Skin epidermis (tissue), 12 donors: ENCODE measurements around the gene AP5S1.

Experiments used
- H3K27ac ChIP-seq, 21 experiments: fragments of 200-600 bp; sonication (generic) in 11 of 21; one replicate each; pipeline ENCODE4 v1.5.0; 2020; ENCODE audit warnings: mild to moderate bottlenecking in 3 of 21, inconsistent platforms in 2 of 21, moderate library complexity in 2 of 21
- H3K4me3 ChIP-seq, 7 experiments: fragments of 200-600 bp; sonication (generic) in 2 of 7; one replicate each; pipeline ENCODE4 v1.5.0; 2020; ENCODE audit warnings: inconsistent platforms in 2 of 7, mild to moderate bottlenecking in 2 of 7, moderate library complexity in 1 of 7

The AP5S1 gene

DNA sequence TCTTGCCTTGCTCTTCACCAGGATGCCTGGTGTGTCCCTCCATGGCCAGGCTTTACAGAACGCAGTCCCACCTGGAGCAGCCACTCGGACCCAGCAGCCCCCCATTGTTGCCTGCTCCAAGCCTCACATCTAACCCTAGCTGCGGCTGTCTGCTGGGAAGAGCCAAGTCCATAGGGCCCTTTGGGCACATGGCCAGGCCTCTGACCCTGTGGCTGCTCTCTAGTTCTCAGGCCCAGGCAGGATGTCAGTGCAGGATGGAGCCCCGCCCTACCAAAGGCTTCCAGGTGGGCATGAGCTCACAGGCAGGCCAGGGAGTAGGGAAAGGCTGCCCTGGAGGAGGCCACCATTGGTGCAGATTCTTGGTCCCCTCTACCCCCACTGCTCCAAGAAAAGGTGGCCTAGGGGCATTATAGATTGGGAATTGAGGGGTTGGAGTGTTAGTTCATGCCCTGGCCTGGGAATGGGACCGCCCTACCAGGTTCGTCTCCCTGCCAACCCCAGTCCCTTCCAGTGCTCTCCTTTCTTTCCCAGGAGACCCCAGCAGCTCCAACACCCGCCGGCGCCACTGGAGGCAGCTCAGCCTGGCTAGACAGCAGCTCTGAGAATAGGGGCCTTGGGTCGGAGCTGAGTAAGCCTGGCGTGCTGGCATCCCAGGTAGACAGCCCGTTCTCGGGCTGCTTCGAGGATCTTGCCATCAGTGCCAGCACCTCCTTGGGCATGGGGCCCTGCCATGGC lies 45.0 kb downstream of the AP5S1 start:
- no peak overlapping the region for H3K27ac ChIP-seq

DNA sequence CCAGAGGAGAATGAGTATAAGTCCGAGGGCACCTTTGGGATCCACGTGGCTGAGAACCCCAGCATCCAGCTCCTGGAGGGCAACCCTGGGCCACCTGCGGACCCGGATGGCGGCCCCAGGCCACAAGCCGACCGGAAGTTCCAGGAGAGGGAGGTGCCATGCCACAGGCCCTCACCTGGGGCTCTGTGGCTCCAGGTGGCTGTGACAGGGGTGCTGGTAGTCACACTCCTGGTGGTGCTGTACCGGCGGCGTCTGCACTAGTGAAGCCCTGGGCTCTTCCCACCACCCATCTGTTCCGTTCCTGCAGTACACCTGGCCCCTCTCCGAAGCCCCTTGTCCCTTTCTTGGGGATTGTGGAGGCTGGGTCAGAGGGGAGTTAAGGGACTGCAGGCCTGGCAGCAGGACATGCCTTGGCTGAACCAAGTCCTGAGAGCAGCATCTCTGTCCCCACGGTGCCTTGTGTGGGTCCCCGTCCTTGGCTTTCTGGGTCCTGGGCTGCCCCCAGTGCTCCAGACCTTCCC lies 45.6 kb downstream of the AP5S1 start:
- no peak overlapping the region for H3K4me3 ChIP-seq
- H3K27ac ChIP-seq = no peak overlapping the region

More for the DNA sequence above, 45.0 kb downstream of the AP5S1 start:
- H3K4me3 ChIP-seq = no peak overlapping the region

DNA sequence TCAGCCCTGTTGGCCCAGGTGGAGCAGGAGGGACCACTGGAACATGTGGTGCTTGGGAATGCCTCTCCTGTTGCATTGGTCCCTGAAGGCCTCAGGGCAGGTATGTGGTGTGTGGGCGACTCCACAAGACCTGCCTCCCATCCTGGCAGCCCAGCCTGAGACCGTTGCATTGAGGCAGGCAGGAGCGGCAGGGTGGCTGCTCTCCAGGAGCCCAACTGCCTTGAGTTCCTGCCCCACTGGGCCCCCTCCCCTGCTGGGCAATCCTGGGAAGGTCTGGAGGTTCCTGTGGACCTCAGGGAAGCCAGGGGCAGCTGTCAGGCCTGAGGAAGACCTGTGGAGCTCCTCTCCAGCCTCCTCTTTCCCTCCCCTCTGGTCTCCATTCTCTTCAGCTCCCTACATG lies 46.1 kb downstream of the AP5S1 start:
- Histone ChIP-seq H3K4me3 (no peak overlapping the region), H3K27ac (peak overlapping the region in 1 of 21 experiments; percentile 7)

DNA sequence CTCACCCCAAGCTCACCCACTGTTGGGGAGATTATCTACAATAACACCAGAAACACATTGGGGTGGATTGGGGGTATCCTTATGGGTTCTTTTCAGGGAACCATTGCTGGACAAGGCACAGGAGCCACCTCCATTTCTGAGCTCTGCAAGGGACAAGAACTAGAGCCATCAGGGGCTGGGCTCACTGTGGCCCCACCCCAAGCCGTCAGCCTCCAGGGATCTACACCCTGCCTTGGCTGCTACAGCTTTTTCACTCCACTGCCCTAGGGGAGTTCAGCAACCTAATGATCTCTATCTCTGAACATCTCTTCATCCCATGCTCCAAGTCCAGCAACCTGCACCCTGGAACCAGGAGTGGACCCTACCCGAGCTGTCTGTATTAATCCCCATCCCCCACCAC lies 47.5 kb downstream of the AP5S1 start:
- Histone ChIP-seq H3K4me3 (no peak overlapping the region), H3K27ac (no peak overlapping the region)

DNA sequence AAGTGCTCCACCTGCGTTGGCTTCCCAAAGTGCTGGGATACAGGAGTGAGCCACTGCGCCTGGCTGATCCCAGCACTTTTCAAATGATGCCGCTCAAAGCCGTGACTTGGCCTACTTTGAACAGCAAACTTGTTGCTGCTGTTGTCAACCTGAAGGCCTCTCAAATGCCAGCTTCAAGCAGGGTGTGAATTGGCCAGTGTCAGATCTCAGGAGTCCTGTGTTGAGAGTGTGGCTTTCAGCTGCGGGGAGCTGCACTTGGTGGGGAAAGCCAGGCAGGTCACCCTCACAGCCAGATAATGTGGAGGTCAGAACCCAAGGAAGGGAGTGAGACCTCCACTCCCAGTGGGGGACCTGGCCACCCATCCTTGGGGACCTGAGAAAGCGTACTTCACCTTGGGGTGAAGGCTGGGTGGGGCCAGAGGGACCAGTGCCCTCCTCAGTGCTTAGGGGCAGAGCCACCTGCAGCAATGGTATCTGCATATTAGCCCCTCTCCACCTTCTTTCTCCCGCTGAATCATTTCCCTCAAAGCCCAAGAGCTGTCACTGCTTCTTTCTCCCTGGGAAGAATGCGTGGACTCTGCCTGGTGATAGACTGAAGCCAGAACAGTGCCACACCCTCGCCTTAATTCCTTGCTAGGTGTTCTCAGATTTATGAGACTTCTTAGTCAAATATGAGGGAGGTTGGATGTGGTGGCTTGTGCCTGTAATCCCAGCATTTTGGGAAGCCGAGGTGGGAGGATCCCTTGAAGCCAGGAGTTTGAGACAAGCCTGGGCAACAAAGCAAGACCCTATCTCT lies 49.7 kb downstream of the AP5S1 start:
- no peak overlapping the region for H3K4me3 ChIP-seq
- no peak overlapping the region for H3K27ac ChIP-seq

DNA sequence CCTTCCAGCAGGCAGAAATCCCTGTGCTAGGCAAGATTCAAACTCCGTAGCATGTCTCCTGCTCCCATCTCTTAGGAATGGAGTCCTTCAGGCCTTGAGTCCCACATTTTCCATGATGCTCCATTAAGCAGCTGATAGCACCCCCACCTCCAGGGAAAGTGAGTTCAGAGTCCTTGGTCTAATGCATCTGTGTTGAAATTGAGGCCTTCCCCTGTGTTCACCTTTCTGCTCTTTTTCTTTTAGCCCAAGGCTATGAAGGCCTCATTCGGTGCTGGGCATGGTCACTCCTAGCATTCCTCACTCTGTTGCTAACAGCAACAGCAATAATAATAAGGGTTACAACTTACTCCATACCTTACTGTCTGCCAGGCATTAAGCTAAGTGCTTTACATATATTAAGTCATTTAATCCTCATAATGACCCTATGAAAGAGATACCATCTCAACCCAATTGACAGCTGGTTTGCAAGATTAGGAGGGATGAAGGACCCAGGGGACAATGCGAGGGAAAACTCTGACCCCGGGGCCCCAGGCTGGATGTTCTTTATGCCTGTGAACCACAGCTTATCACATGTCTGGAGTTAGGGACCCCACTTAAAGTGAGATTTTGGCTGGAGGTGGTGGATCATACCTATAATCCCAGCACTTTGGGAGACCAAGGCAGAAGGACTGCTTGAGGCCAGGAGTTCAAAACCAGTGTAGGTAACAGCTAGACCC lies 51.4 kb downstream of the AP5S1 start:
- Histone ChIP-seq H3K27ac (no peak overlapping the region), H3K4me3 (no peak overlapping the region)

DNA sequence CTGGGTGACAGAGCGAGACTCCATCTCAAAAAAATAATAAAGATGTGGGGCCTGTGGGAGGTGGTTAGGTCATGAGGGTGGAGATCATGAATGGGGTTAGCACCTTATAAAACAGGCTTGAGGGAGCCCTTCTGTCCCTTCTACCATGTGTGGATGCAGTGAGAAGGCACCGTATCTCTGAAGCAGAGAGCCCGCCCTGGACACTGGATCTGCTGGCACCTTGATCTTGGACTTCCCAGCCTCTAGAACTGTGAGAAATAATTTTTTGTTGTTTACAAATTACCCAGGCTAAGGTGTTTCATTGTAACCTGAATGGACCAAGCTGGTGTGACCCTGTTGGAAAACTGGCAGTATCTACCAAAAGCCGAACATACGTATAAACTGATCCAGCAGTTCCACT lies 53.2 kb downstream of the AP5S1 start:
- no peak overlapping the region for H3K27ac ChIP-seq
- no peak overlapping the region for H3K4me3 ChIP-seq

DNA sequence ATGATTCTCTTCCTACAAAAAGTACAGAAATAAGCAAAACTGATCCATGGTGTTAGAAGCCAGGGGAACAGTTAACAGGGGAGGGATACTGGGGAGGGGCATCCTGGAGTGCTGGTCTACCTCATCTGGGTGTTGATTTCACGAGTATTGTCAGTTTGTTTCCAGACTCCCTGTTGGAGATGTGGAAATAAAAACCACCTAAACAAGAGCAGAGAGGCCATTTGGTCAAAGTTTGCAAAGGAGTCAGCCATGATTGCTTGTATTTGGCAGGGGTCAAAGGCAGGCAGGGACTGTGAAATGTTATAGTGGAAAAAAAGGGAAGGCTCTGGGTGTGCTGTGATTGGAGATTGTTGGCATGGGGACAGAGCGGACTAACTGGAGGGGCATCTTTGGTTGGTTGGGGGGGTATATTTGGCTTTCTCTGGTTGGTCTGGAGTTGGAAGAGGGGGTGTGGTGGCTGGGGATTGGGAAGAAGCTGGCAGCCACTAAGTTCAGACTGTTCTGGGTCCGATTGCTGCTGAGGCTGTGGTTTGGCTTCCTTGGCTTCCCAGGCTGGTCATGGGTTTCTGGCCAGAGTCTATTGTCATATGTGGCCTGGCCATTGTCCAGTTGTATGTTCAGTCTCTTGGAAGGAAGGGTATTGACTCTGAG lies 54.0 kb downstream of the AP5S1 start:
- Histone ChIP-seq H3K4me3 (no peak overlapping the region), H3K27ac (peak overlapping the region in 3 of 21 experiments; percentile 11 to 26 (median 23))

DNA sequence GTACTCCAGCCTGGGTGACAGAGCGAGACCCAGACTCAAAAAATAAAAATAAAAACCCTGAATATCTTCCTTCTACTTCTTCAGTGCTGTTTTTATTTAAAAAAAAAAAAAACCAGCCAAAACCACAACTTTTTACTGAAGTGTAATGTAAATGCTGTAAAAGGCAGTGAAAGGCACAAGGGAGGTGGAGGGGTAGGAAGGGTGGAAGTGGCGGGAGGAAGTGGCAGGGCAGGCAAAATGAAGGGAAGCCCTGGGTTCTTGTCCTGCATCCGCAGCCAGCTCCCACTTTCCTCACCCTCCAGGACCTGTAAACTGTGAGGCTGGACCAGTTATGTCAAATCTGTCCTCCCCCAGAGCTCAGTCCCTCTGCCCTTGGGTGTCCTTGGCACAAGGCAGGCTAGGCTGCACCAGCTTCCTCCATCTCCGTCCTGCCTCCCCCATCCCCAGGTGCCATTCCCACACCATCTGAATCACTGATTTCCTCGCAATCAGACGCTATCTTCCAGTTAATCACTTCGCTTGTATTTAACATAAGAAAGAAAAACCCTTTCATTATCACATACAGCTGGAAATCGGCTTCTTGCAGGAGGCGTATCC lies 55.1 kb downstream of the AP5S1 start:
- H3K27ac ChIP-seq = no peak overlapping the region
- no peak overlapping the region for H3K4me3 ChIP-seq

DNA sequence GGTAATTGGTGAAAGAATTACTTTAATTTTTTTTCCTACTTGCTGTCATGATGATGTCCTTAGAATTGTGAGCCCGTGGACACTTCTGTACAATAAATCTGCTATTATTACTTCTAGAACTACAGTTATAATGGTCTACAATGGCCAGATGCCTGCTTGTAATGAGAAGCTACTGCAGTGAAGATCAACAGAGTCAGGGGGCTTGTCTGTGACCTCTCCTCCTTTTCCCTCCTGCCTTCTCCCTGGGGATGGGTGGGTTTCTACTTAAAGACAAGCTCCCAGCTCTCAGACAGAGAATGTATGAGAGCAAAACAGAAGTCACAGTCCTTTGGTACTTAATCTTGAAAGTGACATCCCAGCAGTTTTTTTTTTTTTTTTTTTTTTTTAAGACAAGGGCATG lies 55.7 kb downstream of the AP5S1 start:
- Histone ChIP-seq H3K4me3 (no peak overlapping the region), H3K27ac (no peak overlapping the region)

DNA sequence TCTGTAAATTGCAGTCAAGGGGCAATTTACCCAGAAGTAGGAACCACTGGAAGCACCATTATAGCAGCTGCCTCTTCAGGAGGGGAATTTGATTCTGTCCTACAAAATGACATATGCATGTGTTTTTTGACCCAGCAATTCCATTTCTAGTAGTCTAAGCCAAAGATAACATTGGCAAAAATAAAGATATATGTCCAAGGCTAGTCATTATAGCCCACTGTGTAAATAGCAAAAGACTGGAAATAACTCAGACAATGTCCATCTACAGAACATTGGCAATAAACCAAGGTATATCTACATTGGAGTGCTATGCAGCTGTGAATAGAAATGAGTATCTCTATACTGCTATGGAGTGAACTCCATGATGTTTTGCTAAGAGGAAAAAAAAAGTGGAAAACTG lies 56.3 kb downstream of the AP5S1 start:
- Histone ChIP-seq H3K4me3 (no peak overlapping the region), H3K27ac (no peak overlapping the region)
